DOHH2 (cell line): Measurements from ENCODE around the gene ZNF532.

Experiments used
- H3F3A ChIP-seq: fragments of 200-600 bp; sonication (generic), shearing (Covaris generic); 2 replicates; pipeline ENCODE4 v1.6.0; 2016; ENCODE audit warnings: antibody characterized with exemption, mild to moderate bottlenecking; ENCODE audit not compliant: control insufficient read depth, insufficient read depth
- H3K27ac ChIP-seq: fragments of 200-600 bp; sonication (generic); 2 replicates; pipeline ENCODE4 v1.5.1; 2014; ENCODE audit warnings: low read depth, mild to moderate bottlenecking, low read length, moderate library complexity
- H3K27me3 ChIP-seq: fragments of 200-600 bp; sonication (generic); 2 replicates; pipeline ENCODE4 v1.6.1; 2014; ENCODE audit warnings: mild to moderate bottlenecking, low read length, mixed read lengths; ENCODE audit not compliant: control insufficient read depth
- H3K36me3 ChIP-seq: fragments of 200-600 bp; sonication (generic); 2 replicates; pipeline ENCODE4 v1.6.1; 2014; ENCODE audit warnings: mild to moderate bottlenecking, low read length, moderate library complexity, mixed read lengths; ENCODE audit not compliant: control insufficient read depth
- H3K4me1 ChIP-seq: fragments of 200-600 bp; sonication (generic); 2 replicates; pipeline ENCODE4 v1.6.1; 2014; ENCODE audit warnings: mild to moderate bottlenecking, low read length, mixed read lengths; ENCODE audit not compliant: control insufficient read depth
- H3K4me2 ChIP-seq: fragments of 200-600 bp; sonication (generic); 2 replicates; pipeline ENCODE4 v1.6.0; 2014; ENCODE audit warnings: mild to moderate bottlenecking, low read length, moderate library complexity
- H3K4me3 ChIP-seq: fragments of 200-600 bp; sonication (generic); 2 replicates; pipeline ENCODE4 v1.5.1; 2014; ENCODE audit warnings: mild to moderate bottlenecking, low read length, mixed read lengths
- H3K79me2 ChIP-seq: fragments of 200-600 bp; sonication (generic); 2 replicates; pipeline ENCODE4 v1.6.1; 2014; ENCODE audit warnings: mild to moderate bottlenecking, low read length, mixed read lengths; ENCODE audit not compliant: control insufficient read depth
- H3K9me2 ChIP-seq: fragments of 200-600 bp; sonication (generic); replicated peaks from 2 replicates; pipeline ENCODE4 v1.6.1; 2014; ENCODE audit warnings: mild to moderate bottlenecking, low read length, mixed read lengths; ENCODE audit not compliant: control insufficient read depth
- H3K9me3 ChIP-seq: fragments of 200-600 bp; sonication (generic); 2 replicates; pipeline ENCODE4 v1.6.1; 2014; ENCODE audit warnings: antibody characterized with exemption, low read length, mixed read lengths; ENCODE audit not compliant: control insufficient read depth, insufficient read depth
- H4K20me1 ChIP-seq: fragments of 200-600 bp; sonication (generic); 2 replicates; pipeline ENCODE4 v1.6.0; 2014; ENCODE audit warnings: low read depth, mild to moderate bottlenecking, antibody characterized with exemption, low read length, moderate library complexity; ENCODE audit not compliant: control insufficient read depth, insufficient read depth
- CTCF ChIP-seq: fragments of 200-600 bp; sonication (generic); IDR thresholded peaks from one replicate; pipeline ENCODE4 v1.5.1; 2014; ENCODE audit warnings: antibody characterized with exemption, mild to moderate bottlenecking, low read depth, low read length; ENCODE audit not compliant: poor library complexity, severe bottlenecking
- EZH2phosphoT487 ChIP-seq: fragments of 200-600 bp; sonication (generic); IDR thresholded peaks from 2 replicates; pipeline ENCODE4 v1.6.1; 2017; ENCODE audit warnings: borderline replicate concordance, mild to moderate bottlenecking, antibody characterized with exemption, low read length, moderate library complexity, mixed read lengths

ZNF532 gene

DNA sequence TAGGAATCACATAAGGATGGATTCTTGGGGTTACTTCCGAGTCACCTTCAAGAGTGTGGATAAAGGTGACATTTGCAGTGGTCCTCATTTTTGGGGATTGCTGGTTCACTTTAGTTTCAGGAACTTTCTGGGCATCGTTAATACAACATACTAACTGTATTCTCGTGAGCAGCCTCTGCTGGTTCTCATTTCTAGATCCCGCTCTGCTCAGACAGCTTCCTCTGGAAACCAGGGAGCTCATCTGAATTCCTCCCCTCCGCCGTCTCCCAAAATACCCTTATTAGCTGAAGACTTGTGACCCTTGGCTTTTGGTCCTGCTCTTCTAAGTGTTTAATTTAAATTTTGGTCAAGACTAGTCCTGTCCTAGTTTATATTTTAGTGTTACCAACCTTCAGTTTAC is 64.5 kb downstream of the ZNF532 start:
- TF ChIP-seq CTCF (no peak), EZH2phosphoT487 (no peak)
- peak overlapping the region; percentile 44 for H3K4me2 ChIP-seq
- peaks cover 90% of the 10 kb centered on the region for H3K79me2 ChIP-seq

GRCh38 chr18:58934356-58934755 is 69.7 kb downstream of the ZNF532 start:
- H3K27ac ChIP-seq, result no peak overlapping the region
- H3K4me2 ChIP-seq, result no peak overlapping the region
- H4K20me1 ChIP-seq, result no peaks in the 10 kb centered on the region
- no peaks in the 10 kb centered on the region for H3K27me3 ChIP-seq
- TF ChIP-seq CTCF (no peak), EZH2phosphoT487 (no peak)
- H3K36me3 ChIP-seq, result peaks cover 61% of the 10 kb centered on the region
- H3K4me1 ChIP-seq, result peaks cover 41% of the 10 kb centered on the region
- peaks cover 6% of the 10 kb centered on the region; the same call in 1 of the 2 replicates for H3F3A ChIP-seq
- no peaks in the 10 kb centered on the region for H3K9me2 ChIP-seq
- H3K4me3 ChIP-seq, result no peak overlapping the region
- peaks cover 4% of the 10 kb centered on the region; the same call in 1 of the 2 replicates for H3K9me3 ChIP-seq
- H3K79me2 ChIP-seq, result peaks cover 53% of the 10 kb centered on the region

More for the DNA sequence above, 64.5 kb downstream of the ZNF532 start:
- H3F3A ChIP-seq, result no peaks in the 10 kb centered on the region
- H4K20me1 ChIP-seq, result no peaks in the 10 kb centered on the region
- no peaks in the 10 kb centered on the region for H3K9me3 ChIP-seq
- peaks cover 27% of the 10 kb centered on the region for H3K4me1 ChIP-seq
- no peaks in the 10 kb centered on the region for H3K9me2 ChIP-seq
- peaks cover 44% of the 10 kb centered on the region for H3K36me3 ChIP-seq
- peak overlapping the region; percentile 41; the same call in 1 of the 2 replicates for H3K27ac ChIP-seq
- H3K27me3 ChIP-seq, result no peaks in the 10 kb centered on the region
- H3K4me3 ChIP-seq, result no peak overlapping the region

DNA sequence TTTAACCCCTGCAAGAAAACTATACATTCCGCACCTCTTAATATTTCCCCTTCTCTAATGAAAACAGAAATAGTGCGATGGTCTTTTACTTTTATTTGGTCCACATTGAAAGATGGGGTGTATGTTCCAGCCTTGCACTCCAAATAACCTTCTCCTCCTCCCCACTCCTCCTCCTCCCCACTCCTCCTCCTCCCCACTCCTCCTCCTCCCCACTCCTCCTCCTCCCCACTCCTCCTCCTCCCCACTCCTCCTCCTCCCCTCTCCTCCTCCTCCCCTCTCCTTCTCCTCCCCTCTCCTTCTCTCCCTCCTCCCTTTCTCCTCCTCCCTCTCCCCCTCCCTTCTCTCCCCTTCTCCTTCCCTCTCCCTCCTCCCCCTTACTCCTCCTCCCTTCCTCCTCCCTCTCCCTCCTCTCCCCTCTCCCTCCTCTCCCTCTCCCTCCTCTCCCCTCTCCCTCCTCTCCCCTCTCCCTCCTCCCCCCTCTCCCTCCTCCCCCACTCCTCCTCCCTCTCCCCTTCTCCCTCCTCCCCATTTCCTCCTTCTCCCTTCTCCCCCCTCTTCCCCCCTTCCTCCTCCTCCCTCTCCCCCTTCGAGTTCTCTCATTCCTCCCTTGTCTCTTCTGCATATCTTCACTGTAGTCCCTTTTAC is 70.4 kb downstream of the ZNF532 start:
- H3K79me2 ChIP-seq, result peaks cover 46% of the 10 kb centered on the region

More for the DNA sequence above, 70.4 kb downstream of the ZNF532 start:
- Histone ChIP-seq H3K27ac (no peak overlapping the region), H3K9me3 (peaks cover 4% of the 10 kb centered on the region; the same call in 1 of the 2 replicates), H3K36me3 (peaks cover 62% of the 10 kb centered on the region), H3K4me1 (peaks cover 34% of the 10 kb centered on the region), H3K27me3 (no peaks in the 10 kb centered on the region), H4K20me1 (no peaks in the 10 kb centered on the region), H3K4me3 (no peak overlapping the region), H3K4me2 (no peak overlapping the region), H3K9me2 (no peaks in the 10 kb centered on the region), H3F3A (peaks cover 6% of the 10 kb centered on the region; the same call in 1 of the 2 replicates)
- TF ChIP-seq CTCF, result no peak
- TF ChIP-seq EZH2phosphoT487, result no peak
